Stimulated activated CD4-positive, alpha-beta T cell treated with anti-CD3 and anti-CD28 coated beads, Interleukin-1b, Interleukin-23, amount 100 ng/mL, for 4 hours (primary cell): ENCODE data around the gene DOCK3.
A peak's percentile ranks its signal among the peaks of the same experiment; 100 is the strongest.
"Not testable (repeated sequence)": the region's sequence is repeated elsewhere in the genome, so short reads cannot be mapped to it uniquely, and the experiment has no call there.

Experiments
- DNase-seq, 2 donors: peaks; one replicate each; pipeline ENCODE4 v3.0.0-alpha.2; 2020; ENCODE audit warnings: low read depth in 2 of 2

The DOCK3 gene

GRCh38 chr3:51385621-51386091 lies 710.9 kb downstream of the DOCK3 start:
- DNase-seq, result no peak

GRCh38 chr3:51386159-51386851 lies 711.6 kb downstream of the DOCK3 start:
- no peak for DNase-seq

- no peak for DNase-seq
These were observed 712.1 kb downstream of the DOCK3 start for GRCh38 chr3:51386852-51387229.

- DNase-seq, result not testable (repeated sequence)
These were observed 712.6 kb downstream of the DOCK3 start for GRCh38 chr3:51387281-51387680.

- no peak for DNase-seq
These were observed 713.7 kb downstream of the DOCK3 start for GRCh38 chr3:51388286-51389029.

- DNase-seq, result peak in 1 of 2 donors; percentile 40
These were observed 714.9 kb downstream of the DOCK3 start for GRCh38 chr3:51389423-51390183.

GRCh38 chr3:51390246-51391074 lies 715.7 kb downstream of the DOCK3 start:
- no peak for DNase-seq

GRCh38 chr3:51391075-51391565 lies 716.4 kb downstream of the DOCK3 start, which contains the start of gene RBM15B:
RBM15B (plus strand) TSS chr3:51391285; CDS start chr3:51391400, 115 bp downstream.
- peak; percentile 94 for DNase-seq

GRCh38 chr3:51391566-51392354 lies 717.0 kb downstream of the DOCK3 start:
- DNase-seq, result peak in 1 of 2 donors; percentile 37

- DNase-seq, result no peak
These were observed 717.8 kb downstream of the DOCK3 start for GRCh38 chr3:51392355-51393133.

GRCh38 chr3:51393134-51393495 lies 718.4 kb downstream of the DOCK3 start:
- DNase-seq, result no peak

GRCh38 chr3:51393564-51393963 lies 718.8 kb downstream of the DOCK3 start:
- no peak for DNase-seq

- DNase-seq, result no peak
These were observed 719.8 kb downstream of the DOCK3 start for GRCh38 chr3:51394541-51394940.

GRCh38 chr3:51395493-51396213 lies 720.9 kb downstream of the DOCK3 start:
- no peak for DNase-seq

- DNase-seq, result no peak
These were observed 721.7 kb downstream of the DOCK3 start for GRCh38 chr3:51396401-51396800.

- no peak for DNase-seq
These were observed 722.7 kb downstream of the DOCK3 start for GRCh38 chr3:51397392-51397791.

- no peak for DNase-seq
These were observed 724.0 kb downstream of the DOCK3 start for GRCh38 chr3:51398595-51399310.

- no peak for DNase-seq
These were observed 725.4 kb downstream of the DOCK3 start for GRCh38 chr3:51400166-51400565.
